Suprapubic skin (tissue), 4 donors: Measurements from ENCODE around the gene ANKS1A. TPM values are rescaled to one million over a fixed set of nuclear protein-coding genes. Genes with fewer than 3 reads are reported as not detected.

Source experiments
- DNase-seq, 2 donors: peaks; one replicate each; pipeline ENCODE4 v3.0.0-alpha.2; 2019; ENCODE audit warnings: low spot score in 2 of 2
- H3K27ac ChIP-seq: fragments of 200-600 bp; sonication (generic); one replicate; pipeline ENCODE4 v1.5.1; 2019
- H3K27me3 ChIP-seq: fragments of 200-600 bp; sonication (generic); one replicate; pipeline ENCODE4 v1.5.1; 2019
- H3K36me3 ChIP-seq: fragments of 200-600 bp; sonication (generic); one replicate; pipeline ENCODE4 v1.5.1; 2019
- H3K4me1 ChIP-seq: fragments of 200-600 bp; sonication (generic); one replicate; pipeline ENCODE4 v1.5.1; 2019
- H3K4me3 ChIP-seq: fragments of 200-600 bp; sonication (generic); one replicate; pipeline ENCODE4 v1.5.1; 2019; ENCODE audit warnings: mild to moderate bottlenecking
- H3K9me3 ChIP-seq: fragments of 200-600 bp; sonication (generic); one replicate; pipeline ENCODE4 v1.5.1; 2019
- EP300 ChIP-seq: sonication (generic); formaldehyde crosslinking; IDR thresholded peaks from one replicate; pipeline ENCODE4 v1.6.1; 2017; ENCODE audit warnings: antibody characterized with exemption
- POLR2A ChIP-seq, 2 donors: fragments of 450-650 bp; IDR thresholded peaks; one replicate each; pipeline ENCODE4 v1.6.1; 2017; ENCODE audit warnings: antibody characterized with exemption in 2 of 2, mild to moderate bottlenecking in 2 of 2, moderate library complexity in 2 of 2
- POLR2AphosphoS5 ChIP-seq, 3 donors: sonication (generic); formaldehyde crosslinking; IDR thresholded peaks; one replicate each; pipeline ENCODE4 v1.6.1; 2017; ENCODE audit warnings: antibody characterized with exemption in 3 of 3
- WGBS: methylation state at CpG from one replicate; pipeline ENCODE4 v1.1.5; 2018; 5-methylcytosine and 5-hydroxymethylcytosine counted together
- total RNA-seq, 4 donors: library from RNA; depleted of rRNA; stranded (reverse); fragments of >200 nt; gene quantifications; one replicate each; pipeline ENCODE4 v1.1.0, GENCODE V29; 2016
- TF ChIP-seq, protein P1 (sequence below), 2 donors: fragments of 200-600 bp in 1 of 2; fragments of 450-650 bp in 1 of 2; sonication (generic) in 1 of 2; IDR thresholded peaks; one replicate each; pipeline ENCODE4 v1.5.1; 2016 to 2019; ENCODE audit warnings: antibody characterized with exemption in 2 of 2, mild to moderate bottlenecking in 1 of 2, moderate library complexity in 1 of 2

Gene ANKS1A
- total RNA-seq, 4 donors from 2014 or later: 24.7 to 34.6 (median 30.5) TPM

DNA sequence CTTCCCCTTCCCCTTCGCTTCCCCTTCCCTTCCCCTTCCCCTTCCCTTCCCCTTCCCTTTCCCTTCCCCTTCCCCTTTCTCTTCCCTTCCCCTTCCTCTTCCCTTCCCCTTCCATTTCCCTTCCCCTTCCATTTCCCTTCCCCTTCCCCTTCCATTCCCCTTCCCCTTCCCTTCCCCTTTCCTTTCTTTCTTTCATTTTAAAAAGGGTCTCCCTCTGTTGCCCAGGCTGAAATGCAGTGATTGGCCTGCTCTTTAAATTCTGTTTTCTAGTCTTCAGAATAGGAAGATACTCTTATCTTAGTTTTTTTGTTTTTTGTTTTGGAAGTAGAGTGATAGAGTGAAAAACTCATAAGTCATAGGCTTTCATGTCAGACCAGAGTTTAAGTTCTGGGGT, 85.2 kb downstream of the ANKS1A start:
- no CpG with 5 or more reads among the region's 1 CpG for WGBS
- Histone ChIP-seq H3K27ac (no peak overlapping the region), H3K4me3 (no peak overlapping the region), H3K9me3 (no peaks in the 10 kb centered on the region), H3K4me1 (no peaks in the 10 kb centered on the region), H3K36me3 (peaks cover 15% of the 10 kb centered on the region), H3K27me3 (no peaks in the 10 kb centered on the region)
- no peak for DNase-seq
- no peak for TF ChIP-seq POLR2AphosphoS5 (IDR thresholded peaks at IDR 0.05)
- TF ChIP-seq, protein P1, sequence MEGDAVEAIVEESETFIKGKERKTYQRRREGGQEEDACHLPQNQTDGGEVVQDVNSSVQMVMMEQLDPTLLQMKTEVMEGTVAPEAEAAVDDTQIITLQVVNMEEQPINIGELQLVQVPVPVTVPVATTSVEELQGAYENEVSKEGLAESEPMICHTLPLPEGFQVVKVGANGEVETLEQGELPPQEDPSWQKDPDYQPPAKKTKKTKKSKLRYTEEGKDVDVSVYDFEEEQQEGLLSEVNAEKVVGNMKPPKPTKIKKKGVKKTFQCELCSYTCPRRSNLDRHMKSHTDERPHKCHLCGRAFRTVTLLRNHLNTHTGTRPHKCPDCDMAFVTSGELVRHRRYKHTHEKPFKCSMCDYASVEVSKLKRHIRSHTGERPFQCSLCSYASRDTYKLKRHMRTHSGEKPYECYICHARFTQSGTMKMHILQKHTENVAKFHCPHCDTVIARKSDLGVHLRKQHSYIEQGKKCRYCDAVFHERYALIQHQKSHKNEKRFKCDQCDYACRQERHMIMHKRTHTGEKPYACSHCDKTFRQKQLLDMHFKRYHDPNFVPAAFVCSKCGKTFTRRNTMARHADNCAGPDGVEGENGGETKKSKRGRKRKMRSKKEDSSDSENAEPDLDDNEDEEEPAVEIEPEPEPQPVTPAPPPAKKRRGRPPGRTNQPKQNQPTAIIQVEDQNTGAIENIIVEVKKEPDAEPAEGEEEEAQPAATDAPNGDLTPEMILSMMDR (IDR thresholded peaks at IDR 0.05): no peak
- no peak for TF ChIP-seq EP300
- TF ChIP-seq POLR2A (IDR thresholded peaks at IDR 0.05): no peak

DNA sequence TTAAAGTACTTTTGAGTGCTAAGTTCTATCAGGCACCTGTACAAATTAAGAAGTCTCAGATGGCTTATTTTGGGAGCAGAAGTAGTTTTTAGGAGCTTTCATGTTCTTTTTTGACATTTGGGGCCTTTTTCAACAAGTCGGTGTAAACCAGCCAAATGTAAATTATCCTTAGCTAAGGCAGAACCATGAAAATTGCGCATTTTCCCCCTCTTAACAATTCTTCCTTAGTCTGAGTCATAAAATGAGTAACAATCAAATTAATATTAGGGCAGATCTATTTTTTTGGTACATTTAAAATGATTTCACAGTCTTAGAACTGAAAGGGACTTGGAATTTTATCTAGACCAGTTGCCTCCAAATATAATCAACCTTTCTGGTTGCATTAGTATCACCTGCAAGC, 87.2 kb downstream of the ANKS1A start:
- DNase-seq: no peak
- H3K4me3 ChIP-seq: no peak overlapping the region

DNA sequence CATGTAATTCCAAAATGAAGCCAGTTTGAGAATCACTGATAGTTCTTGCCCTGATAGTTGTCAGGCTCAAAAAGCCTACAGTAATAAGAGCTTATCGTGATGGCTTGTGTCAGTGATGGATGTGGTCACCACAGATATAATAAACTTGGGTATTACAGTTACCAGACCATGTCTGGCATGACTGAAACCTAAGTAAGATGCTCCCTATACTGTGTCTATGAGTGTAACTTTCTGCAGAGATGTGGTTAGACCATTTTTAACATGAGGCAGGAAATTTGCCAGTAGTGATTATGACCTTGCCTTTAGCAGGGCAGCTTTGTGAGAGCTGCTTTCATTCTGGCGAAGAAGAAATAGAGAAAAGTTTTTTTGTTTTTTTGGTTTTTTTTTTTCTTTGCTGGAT, 90.2 kb downstream of the ANKS1A start:
- TF ChIP-seq POLR2A (IDR thresholded peaks at IDR 0.05) (no peak), EP300 (no peak), POLR2AphosphoS5 (IDR thresholded peaks at IDR 0.05) (no peak)
- TF ChIP-seq, protein P1 (IDR thresholded peaks at IDR 0.05): no peak
- Histone ChIP-seq H3K4me3 (no peak overlapping the region), H3K9me3 (no peaks in the 10 kb centered on the region), H3K36me3 (peaks cover 28% of the 10 kb centered on the region), H3K27ac (no peak overlapping the region), H3K27me3 (no peaks in the 10 kb centered on the region), H3K4me1 (no peaks in the 10 kb centered on the region)
- WGBS: 77% methylated on average over 2 of the region's 2 CpGs
- DNase-seq: no peak

More for the DNA sequence above, 87.2 kb downstream of the ANKS1A start:
- Histone ChIP-seq H3K27me3 (no peaks in the 10 kb centered on the region), H3K9me3 (no peaks in the 10 kb centered on the region), H3K36me3 (no peaks in the 10 kb centered on the region), H3K27ac (no peak overlapping the region), H3K4me1 (no peaks in the 10 kb centered on the region)
- WGBS: 94% methylated on average over 2 of the region's 2 CpGs
- TF ChIP-seq POLR2AphosphoS5 (IDR thresholded peaks at IDR 0.05): no peak
- no peak for TF ChIP-seq EP300
- TF ChIP-seq POLR2A (IDR thresholded peaks at IDR 0.05): no peak
- TF ChIP-seq, protein P1 (IDR thresholded peaks at IDR 0.05): no peak

DNA sequence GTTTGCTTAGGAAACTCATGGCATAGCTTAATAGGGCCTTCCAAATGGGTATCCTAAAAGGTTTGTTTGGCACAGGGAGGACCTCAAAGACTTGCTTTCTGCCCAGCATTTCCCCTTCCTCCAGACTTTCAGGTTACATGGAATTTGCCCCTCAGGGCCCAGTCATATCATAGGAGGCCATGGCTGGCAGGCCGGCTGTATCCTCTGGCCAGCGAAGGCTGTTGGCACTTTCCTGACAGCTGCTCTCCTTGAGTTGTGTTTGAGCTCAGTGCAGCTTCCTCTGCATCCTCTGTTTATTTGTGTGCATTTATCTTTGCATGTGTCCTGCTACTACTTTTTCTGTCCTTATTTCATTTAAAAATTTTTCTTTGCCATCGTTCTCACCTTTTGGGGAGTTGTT, 90.9 kb downstream of the ANKS1A start:
- Histone ChIP-seq H3K27ac (no peak overlapping the region), H3K27me3 (no peaks in the 10 kb centered on the region), H3K36me3 (peaks cover 34% of the 10 kb centered on the region), H3K9me3 (no peaks in the 10 kb centered on the region), H3K4me1 (no peaks in the 10 kb centered on the region), H3K4me3 (no peak overlapping the region)
- TF ChIP-seq EP300 (no peak), POLR2A (IDR thresholded peaks at IDR 0.05) (no peak), POLR2AphosphoS5 (IDR thresholded peaks at IDR 0.05) (no peak)
- TF ChIP-seq, protein P1 (IDR thresholded peaks at IDR 0.05): no peak
- 87% methylated on average over 3 of the region's 3 CpGs for WGBS
- DNase-seq: no peak

DNA sequence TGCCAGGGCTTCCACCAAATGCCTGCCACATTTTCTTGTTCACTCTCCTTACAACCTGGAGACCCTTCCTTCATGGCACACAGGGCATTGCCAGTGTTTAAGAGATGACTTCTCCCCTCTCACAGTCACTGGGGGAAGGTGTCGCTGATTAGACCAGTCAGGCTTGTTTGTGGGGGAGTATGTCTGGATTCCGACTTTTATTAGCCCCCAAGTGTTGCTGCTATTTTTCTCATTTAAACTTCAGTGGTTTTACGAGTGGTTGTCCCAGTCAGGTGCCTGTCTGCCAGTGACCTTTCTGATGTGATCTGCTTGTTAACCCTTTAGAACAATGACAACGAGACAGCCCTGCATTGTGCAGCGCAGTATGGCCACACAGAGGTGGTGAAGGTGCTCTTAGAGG, 92.3 kb downstream of the ANKS1A start:
- H3K9me3 ChIP-seq: no peaks in the 10 kb centered on the region
- H3K27me3 ChIP-seq: no peaks in the 10 kb centered on the region
- no peak for DNase-seq
- H3K4me3 ChIP-seq: no peak overlapping the region
- H3K27ac ChIP-seq: no peak overlapping the region
- peaks cover 48% of the 10 kb centered on the region for H3K36me3 ChIP-seq
- WGBS: 85% methylated on average over 5 of the region's 5 CpGs
- H3K4me1 ChIP-seq: no peaks in the 10 kb centered on the region
- TF ChIP-seq POLR2AphosphoS5 (IDR thresholded peaks at IDR 0.05) (no peak), POLR2A (IDR thresholded peaks at IDR 0.05) (no peak), EP300 (no peak)
- TF ChIP-seq, protein P1 (IDR thresholded peaks at IDR 0.05): no peak
